Head of caudate nucleus (tissue), 42 donors: ENCODE data around the gene CEACAM1.
"Not testable (repeated sequence)": the region's sequence is repeated elsewhere in the genome, so short reads cannot be mapped to it uniquely, and the experiment has no call there.

Source experiments
- DNase-seq, 42 donors: peaks; one replicate each; pipeline versions ENCODE4 v3.0.0 to v3.0.0-alpha.2; 2020 to 2021; ENCODE audit warnings: mixed read lengths in 7 of 42
- intact Hi-C: fragments of 100-400 bp; cut with DNase I; formaldehyde crosslinking; loops from one replicate; pipeline ENCODE4 v1.15.0; 2022

CEACAM1 gene

GRCh38 chr19:42521346-42522030, 6.8 kb downstream of the CEACAM1 start:
- DNase-seq, result peak in 2 of 42 donors; percentile 29 to 35
- intact Hi-C loops, result no loop called here

GRCh38 chr19:42519108-42519507, 9.2 kb downstream of the CEACAM1 start:
- intact Hi-C loops, result no loop called here
- DNase-seq, result no peak

- intact Hi-C loops, result no loop called here
- DNase-seq, result peak in 1 of 42 donors; percentile 28
Measured at GRCh38 chr19:42516771-42517170, 11.5 kb downstream of the CEACAM1 start.

- intact Hi-C loops, result no loop called here
- DNase-seq, result peak in 1 of 42 donors; percentile 22
Measured at GRCh38 chr19:42515241-42515832, 12.9 kb downstream of the CEACAM1 start.

- intact Hi-C loops, result no loop called here
- DNase-seq, result peak in 1 of 42 donors; percentile 26
Measured at GRCh38 chr19:42514449-42514848, 13.8 kb downstream of the CEACAM1 start.

- peak in 1 of 42 donors; percentile 30 for DNase-seq
- intact Hi-C loops, result no loop called here
Measured at GRCh38 chr19:42512743-42513304, 15.5 kb downstream of the CEACAM1 start.

GRCh38 chr19:42512130-42512636, 16.1 kb downstream of the CEACAM1 start:
- DNase-seq, result peak in 1 of 42 donors; percentile 27
- intact Hi-C loops, result no loop called here

- DNase-seq, result peak in 1 of 42 donors; percentile 27
- intact Hi-C loops, result no loop called here
Measured at GRCh38 chr19:42511340-42511739, 16.9 kb downstream of the CEACAM1 start.

- peak in 1 of 42 donors; percentile 10 for DNase-seq
- intact Hi-C loops, result no loop called here
Measured at GRCh38 chr19:42508892-42509444, 19.3 kb downstream of the CEACAM1 start.

GRCh38 chr19:42505066-42505465, 23.2 kb downstream of the CEACAM1 start:
- DNase-seq, result peak in 1 of 42 donors; percentile 2
- intact Hi-C loops, result no loop called here

- peak in 1 of 42 donors; percentile 0 for DNase-seq
- intact Hi-C loops, result no loop called here
Measured at GRCh38 chr19:42501733-42502132, 26.5 kb downstream of the CEACAM1 start.

- intact Hi-C loops, result not testable (repeated sequence)
- peak in 1 of 42 donors; percentile 25 for DNase-seq
Measured at GRCh38 chr19:42501243-42501642, 27.0 kb downstream of the CEACAM1 start.

- no peak for DNase-seq
- intact Hi-C loops, result no loop called here
Measured at GRCh38 chr19:42498169-42498757, 30.0 kb downstream of the CEACAM1 start.

- intact Hi-C loops, result no loop called here
Measured at GRCh38 chr19:42497492-42498168, 30.7 kb downstream of the CEACAM1 start.

GRCh38 chr19:42496460-42497133, 31.7 kb downstream of the CEACAM1 start:
- peak in 1 of 42 donors; percentile 1 for DNase-seq

More at GRCh38 chr19:42497492-42498168, 30.7 kb downstream of the CEACAM1 start:
- peak in 6 of 42 donors; percentile 8 to 50 (median 28) for DNase-seq

GRCh38 chr19:42495663-42496062, 32.6 kb downstream of the CEACAM1 start:
- DNase-seq, result no peak

More at GRCh38 chr19:42496460-42497133, 31.7 kb downstream of the CEACAM1 start:
- intact Hi-C loops, result no loop called here

GRCh38 chr19:42494321-42494720, 34.0 kb downstream of the CEACAM1 start:
- DNase-seq, result no peak
- intact Hi-C loops, result no loop called here

More at GRCh38 chr19:42495663-42496062, 32.6 kb downstream of the CEACAM1 start:
- intact Hi-C loops, result no loop called here
